Measurements from ENCODE around the gene OPHN1.

Gene OPHN1

GRCh38 chrX:68232206-68232605 lies 201.1 kb downstream of the OPHN1 start:
- DNase-seq = no peak

- DNase-seq = no peak
Measured at GRCh38 chrX:68209008-68209407, 224.3 kb downstream of the OPHN1 start.

- DNase-seq = no peak
Measured at GRCh38 chrX:68204521-68205038, 228.7 kb downstream of the OPHN1 start.

GRCh38 chrX:68203646-68204045 lies 229.6 kb downstream of the OPHN1 start:
- DNase-seq = no peak

GRCh38 chrX:68203211-68203610 lies 230.1 kb downstream of the OPHN1 start:
- DNase-seq = no peak

GRCh38 chrX:68199062-68199848 lies 234.0 kb downstream of the OPHN1 start:
- no peak for DNase-seq

GRCh38 chrX:68196939-68197791 lies 236.1 kb downstream of the OPHN1 start:
- DNase-seq = peak; percentile 14 to 32

GRCh38 chrX:68195561-68195960 lies 237.7 kb downstream of the OPHN1 start:
- DNase-seq = no peak

- no peak for DNase-seq
Measured at GRCh38 chrX:68193786-68194185, 239.5 kb downstream of the OPHN1 start.

- no peak for DNase-seq
Measured at GRCh38 chrX:68193234-68193633, 240.1 kb downstream of the OPHN1 start.

- no peak for DNase-seq
Measured at GRCh38 chrX:68190799-68191198, 242.5 kb downstream of the OPHN1 start.

GRCh38 chrX:68186552-68187262 lies 246.6 kb downstream of the OPHN1 start:
- peak; percentile 35 to 49 for DNase-seq

GRCh38 chrX:68185161-68185560 lies 248.1 kb downstream of the OPHN1 start:
- no peak for DNase-seq

GRCh38 chrX:68183612-68184214 lies 249.6 kb downstream of the OPHN1 start:
- peak; percentile 10 to 52 for DNase-seq

- DNase-seq = no peak
Measured at GRCh38 chrX:68180579-68180978, 252.7 kb downstream of the OPHN1 start.

- DNase-seq = no peak
Measured at GRCh38 chrX:68179355-68179754, 253.9 kb downstream of the OPHN1 start.

- peak in 1 of 2 experiments; percentile 13 for DNase-seq
Measured at GRCh38 chrX:68177542-68177941, 255.8 kb downstream of the OPHN1 start.

GRCh38 chrX:68175562-68175961 lies 257.7 kb downstream of the OPHN1 start:
- no peak for DNase-seq

GRCh38 chrX:68163441-68163840 lies 269.9 kb downstream of the OPHN1 start:
- peak in 1 of 2 experiments; percentile 12 for DNase-seq

GRCh38 chrX:68147848-68148247 lies 285.4 kb downstream of the OPHN1 start:
- DNase-seq = peak; percentile 43 to 47

- DNase-seq = peak; percentile 46 to 50
Measured at GRCh38 chrX:68146054-68146453, 287.2 kb downstream of the OPHN1 start.

GRCh38 chrX:68139791-68140190 lies 293.5 kb downstream of the OPHN1 start:
- no peak for DNase-seq

- DNase-seq = no peak
Measured at GRCh38 chrX:68133181-68133580, 300.1 kb downstream of the OPHN1 start.
